Measurements from ENCODE around the gene DAP.

The DAP gene

GRCh38 chr5:10681731-10682679 is 79.0 kb downstream of the DAP start:
- FAIRE-seq (no peak), DNase-seq (ENCODE audit: insufficient read length, low spot score) (no peak)
- no peak for TF ChIP-seq CTCF (IDR thresholded peaks at IDR 0.05; ENCODE audit: insufficient read depth, missing control alignments)

GRCh38 chr5:10680876-10681481 is 80.1 kb downstream of the DAP start:
- FAIRE-seq (no peak), DNase-seq (ENCODE audit: insufficient read length, low spot score) (no peak)
- TF ChIP-seq CTCF (IDR thresholded peaks at IDR 0.05; ENCODE audit: insufficient read depth, missing control alignments): no peak

GRCh38 chr5:10679336-10679988 is 81.6 kb downstream of the DAP start:
- DNase-seq (ENCODE audit: insufficient read length, low spot score): no peak
- TF ChIP-seq CTCF (IDR thresholded peaks at IDR 0.05; ENCODE audit: insufficient read depth, missing control alignments): no peak
- no peak for FAIRE-seq

GRCh38 chr5:10678244-10678643 is 82.8 kb downstream of the DAP start:
- FAIRE-seq (no peak), DNase-seq (ENCODE audit: insufficient read length, low spot score) (no peak)
- no peak for TF ChIP-seq CTCF (IDR thresholded peaks at IDR 0.05; ENCODE audit: insufficient read depth, missing control alignments)

- TF ChIP-seq CTCF (IDR thresholded peaks at IDR 0.05; ENCODE audit: insufficient read depth, missing control alignments): no peak
- FAIRE-seq (no peak), DNase-seq (ENCODE audit: insufficient read length, low spot score) (no peak)
Measured at GRCh38 chr5:10677533-10677932, 83.5 kb downstream of the DAP start.

GRCh38 chr5:10676946-10677345 is 84.1 kb downstream of the DAP start:
- DNase-seq (ENCODE audit: insufficient read length, low spot score) (no peak), FAIRE-seq (no peak)
- no peak for TF ChIP-seq CTCF (IDR thresholded peaks at IDR 0.05; ENCODE audit: insufficient read depth, missing control alignments)

Data from D721Med (cell line).